Central memory CD4-positive, alpha-beta T cell (primary cell): ENCODE data around the gene ARHGAP31.

Experiments used
- DNase-seq: peaks from one replicate; pipeline ENCODE4 v3.0.0; 2022

ARHGAP31 gene

DNA sequence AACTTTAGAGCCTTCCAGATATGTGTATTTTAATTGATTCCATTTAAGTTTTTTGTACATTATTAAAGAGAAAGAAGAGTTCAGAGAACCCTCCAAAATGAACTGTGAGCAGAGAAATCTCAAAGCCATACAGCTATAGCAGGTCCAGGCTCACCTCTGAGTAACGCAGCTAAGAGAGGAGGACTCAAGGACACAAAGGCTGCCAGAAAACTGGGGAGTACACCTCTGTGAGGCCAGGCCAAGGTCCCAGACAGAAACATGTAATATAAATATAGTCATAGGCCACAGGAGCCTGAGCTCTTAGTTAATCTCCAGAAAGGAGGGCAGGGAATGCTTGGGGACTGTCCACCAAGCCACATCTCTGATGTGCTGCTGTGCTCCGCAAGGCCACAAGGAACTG lies 102.7 kb downstream of the ARHGAP31 start:
- DNase-seq: no peak

DNA sequence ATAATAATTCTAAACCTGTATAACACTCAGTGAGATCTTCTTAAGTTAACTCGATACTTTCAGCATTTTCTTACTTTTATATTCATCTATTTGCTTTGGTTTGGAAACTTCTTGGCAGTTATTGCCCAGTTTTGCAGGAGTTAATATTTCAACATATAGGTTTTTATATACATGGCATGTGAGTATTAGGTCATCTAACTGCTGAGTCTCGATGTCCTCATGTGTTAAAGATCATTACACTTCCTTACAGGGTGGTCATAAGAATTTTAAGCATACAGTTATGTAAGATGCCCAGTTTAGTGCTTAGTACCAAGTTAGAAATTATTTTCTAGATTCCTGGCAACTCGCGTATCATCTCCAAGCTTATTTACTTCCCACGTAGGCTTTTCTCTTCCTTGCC lies 106.3 kb downstream of the ARHGAP31 start:
- no peak for DNase-seq

DNA sequence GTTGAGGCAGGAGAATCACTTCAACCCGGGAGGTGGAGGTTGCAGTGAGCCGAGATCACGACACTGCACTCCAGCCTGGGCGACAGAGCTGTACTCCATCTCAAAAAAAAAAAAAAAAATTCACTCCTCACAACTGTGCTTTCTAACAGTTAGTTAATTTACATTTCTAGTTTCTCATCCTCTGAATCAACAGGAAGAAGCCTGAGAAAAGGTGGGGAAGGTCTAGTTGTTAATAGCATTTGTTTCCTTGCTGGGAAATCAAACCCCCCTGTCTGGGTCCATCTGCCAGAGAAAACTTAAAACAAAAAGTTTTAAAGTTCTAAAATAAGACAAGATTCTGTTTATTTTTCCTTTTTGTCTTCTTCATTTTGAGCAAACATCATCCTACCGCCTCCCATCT lies 106.9 kb downstream of the ARHGAP31 start:
- no peak for DNase-seq

DNA sequence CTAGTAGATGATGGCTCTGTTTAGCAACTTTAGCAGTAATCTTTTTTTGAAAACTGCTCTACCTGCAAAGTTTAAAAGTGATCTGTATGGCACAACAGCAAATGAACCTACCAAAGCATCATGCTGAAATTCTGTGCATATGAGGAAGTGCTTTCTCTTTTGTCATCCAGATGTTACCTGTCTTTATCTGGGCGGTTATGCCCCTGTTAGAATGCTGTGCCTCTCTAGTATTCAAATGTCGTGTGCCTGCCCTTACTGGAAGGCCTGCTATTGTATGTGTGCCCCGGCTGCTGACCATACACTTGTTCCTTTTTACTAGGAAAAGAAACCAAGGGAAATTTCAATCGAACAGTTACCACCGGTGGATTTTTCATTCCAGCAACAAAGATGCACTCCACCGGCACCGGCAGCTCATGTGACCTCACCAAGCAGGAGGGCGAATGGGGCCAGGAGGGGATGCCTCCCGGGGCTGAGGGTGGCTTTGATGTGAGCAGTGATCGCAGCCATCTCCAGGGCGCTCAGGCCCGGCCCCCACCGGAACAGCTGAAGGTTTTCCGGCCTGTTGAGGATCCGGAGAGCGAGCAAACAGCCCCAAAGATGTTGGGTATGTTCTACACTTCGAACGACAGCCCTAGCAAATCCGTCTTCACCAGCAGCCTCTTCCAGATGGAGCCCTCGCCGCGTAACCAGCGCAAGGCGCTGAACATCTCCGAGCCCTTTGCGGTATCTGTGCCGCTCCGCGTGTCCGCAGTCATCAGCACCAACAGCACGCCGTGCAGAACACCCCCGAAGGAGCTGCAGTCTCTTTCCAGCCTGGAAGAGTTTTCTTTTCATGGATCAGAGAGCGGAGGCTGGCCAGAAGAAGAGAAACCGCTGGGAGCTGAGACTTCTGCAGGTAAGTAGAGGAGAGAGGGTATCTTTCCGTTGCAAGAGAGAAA lies 107.6 kb downstream of the ARHGAP31 start:
- DNase-seq: no peak

DNA sequence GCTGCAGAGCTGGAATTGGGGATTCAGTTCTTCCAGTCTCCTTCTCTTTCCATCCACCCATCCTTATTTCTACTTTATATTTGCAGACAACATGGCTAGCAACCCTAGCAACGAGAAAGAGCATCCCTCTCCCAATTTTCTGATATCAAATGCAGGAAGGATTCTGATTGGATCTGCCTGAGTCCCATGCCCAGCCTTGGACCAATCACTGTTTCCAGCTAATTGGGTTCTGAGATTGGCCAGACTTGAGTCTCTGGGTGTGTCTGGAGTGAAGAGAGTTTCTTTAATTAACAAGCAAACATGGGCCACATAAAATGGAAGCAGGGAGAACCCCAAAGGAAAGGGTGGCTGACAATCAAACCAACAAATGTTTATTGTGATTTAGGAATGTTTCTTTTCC lies 108.6 kb downstream of the ARHGAP31 start:
- DNase-seq: no peak

DNA sequence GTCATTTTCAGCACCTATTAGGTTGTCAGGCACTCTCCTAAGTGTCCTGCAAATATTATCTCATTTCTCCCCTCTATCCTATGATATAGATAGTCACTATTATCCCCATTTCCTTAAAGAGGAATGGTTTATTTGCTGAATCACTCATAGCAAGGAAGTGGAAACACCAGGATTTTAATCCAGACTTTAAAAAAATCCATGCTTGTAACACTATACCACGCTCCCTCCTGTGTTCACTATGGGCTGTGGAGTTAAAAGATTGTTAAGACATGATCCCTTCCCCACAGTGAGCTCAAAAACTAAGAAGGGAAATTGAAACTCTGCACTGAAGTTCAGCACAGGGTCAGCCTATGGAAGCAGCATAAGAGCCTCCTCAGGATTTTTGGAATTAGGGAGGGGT lies 109.0 kb downstream of the ARHGAP31 start:
- DNase-seq: no peak

DNA sequence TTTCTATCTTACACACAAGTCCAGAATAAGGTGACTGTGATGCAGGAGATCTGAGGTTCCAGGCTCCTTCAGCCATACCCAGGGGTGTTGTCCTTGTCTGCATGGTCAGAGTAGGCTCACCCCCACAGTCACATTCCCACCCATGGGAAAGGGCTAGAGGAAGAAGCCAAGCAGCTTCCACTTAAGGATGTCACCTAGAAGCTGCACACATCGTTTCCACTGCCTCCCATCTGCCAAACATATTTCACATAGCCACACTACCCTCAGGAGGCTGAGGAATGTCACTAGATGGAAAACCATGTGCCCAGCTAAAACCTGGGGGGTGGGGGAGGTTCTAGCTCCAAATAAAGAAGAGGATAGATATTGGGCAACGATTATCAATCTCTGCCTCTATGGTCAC lies 111.1 kb downstream of the ARHGAP31 start:
- no peak for DNase-seq

DNA sequence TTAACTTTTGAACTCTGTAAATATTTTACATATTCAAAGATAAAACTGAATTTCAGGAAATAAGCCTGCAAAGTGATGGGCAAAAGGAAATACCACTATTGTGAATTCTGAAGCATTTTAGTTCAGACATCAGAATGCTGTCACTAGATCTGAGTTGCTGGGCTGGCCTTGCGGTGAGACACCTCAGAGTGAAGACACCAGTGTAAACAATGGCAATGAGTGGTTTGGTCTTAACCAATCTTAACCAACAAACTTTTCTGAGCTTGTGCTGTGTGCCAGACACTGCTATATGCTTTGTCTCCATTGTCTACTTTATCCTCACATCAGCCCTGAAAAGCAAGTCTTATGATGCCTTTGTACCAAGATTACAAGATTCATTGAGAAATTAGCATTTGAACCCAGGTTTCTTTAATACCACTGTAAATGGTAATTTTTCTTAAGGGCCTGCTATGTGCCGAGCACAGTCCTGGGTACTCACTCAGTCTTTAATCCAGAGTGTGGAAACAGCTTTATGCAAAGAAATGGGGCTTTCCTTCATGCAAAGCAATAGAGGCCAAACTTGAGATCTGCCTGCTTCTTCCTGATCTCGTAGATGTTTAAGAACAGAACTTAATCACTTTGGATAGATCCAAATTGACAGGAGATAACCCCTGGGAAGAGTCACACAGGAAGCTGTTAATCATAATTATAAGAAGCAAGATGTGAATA lies 114.2 kb downstream of the ARHGAP31 start:
- no peak for DNase-seq

DNA sequence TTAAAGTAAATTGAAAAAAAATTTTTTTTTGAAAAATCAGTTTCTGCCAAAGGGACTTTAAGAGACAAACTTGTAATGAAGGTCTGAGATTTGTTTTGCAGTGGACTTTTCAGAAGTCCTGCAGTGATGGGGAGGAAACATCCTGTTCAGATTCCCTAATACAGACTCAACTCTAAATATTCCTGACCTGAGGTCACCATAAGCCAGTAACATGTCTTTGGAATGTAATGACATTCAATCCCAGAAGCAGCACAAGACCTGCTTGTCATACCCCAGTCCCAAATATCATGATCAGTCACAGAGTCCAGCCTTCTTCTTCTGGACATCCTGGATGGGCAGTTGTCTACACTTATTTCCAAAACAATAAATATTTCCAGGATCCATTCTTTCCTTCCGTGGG lies 115.7 kb downstream of the ARHGAP31 start:
- no peak for DNase-seq

DNA sequence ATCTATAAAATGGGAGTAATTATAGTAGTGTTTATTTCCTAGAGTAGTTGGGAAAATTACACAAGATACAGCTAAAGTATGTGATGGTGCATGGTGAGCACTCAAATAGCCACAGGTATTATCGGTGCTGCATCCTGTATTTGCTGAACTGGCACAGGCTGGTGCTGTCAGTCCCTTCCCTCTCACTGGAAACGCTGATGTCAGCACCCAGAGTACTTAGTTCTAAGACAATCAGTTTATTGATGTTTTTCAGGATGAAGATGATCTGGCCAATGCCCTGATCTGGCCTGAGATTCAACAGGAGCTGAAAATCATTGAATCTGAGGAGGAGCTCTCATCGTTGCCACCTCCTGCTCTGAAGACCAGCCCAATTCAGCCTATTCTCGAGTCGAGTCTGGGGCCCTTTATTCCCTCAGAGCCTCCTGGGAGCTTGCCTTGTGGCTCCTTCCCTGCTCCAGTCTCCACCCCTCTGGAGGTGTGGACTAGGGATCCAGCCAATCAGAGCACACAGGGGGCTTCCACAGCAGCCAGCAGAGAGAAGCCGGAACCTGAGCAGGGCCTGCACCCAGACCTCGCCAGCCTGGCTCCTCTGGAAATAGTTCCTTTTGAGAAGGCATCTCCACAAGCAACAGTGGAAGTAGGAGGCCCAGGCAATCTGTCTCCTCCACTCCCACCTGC lies 119.6 kb downstream of the ARHGAP31 start:
- no peak for DNase-seq

DNA sequence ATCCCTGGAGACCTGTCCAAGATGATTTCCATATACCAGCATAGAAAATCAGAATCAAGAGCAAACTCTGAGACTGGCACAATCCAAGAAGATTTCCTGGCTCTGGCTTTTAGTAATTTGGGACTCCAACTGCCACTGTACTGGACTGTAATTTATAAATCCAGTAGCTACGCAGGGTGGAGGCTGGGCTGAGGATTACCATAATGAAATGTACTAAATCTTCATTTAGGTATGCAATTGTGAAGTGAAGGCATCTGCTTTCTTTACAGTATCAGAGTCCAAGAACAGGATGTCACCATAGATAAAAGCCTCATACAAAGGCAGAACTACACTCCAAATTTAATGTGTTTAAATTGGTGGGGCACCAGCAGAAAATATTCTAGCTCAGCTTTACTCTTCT lies 122.7 kb downstream of the ARHGAP31 start:
- no peak for DNase-seq

DNA sequence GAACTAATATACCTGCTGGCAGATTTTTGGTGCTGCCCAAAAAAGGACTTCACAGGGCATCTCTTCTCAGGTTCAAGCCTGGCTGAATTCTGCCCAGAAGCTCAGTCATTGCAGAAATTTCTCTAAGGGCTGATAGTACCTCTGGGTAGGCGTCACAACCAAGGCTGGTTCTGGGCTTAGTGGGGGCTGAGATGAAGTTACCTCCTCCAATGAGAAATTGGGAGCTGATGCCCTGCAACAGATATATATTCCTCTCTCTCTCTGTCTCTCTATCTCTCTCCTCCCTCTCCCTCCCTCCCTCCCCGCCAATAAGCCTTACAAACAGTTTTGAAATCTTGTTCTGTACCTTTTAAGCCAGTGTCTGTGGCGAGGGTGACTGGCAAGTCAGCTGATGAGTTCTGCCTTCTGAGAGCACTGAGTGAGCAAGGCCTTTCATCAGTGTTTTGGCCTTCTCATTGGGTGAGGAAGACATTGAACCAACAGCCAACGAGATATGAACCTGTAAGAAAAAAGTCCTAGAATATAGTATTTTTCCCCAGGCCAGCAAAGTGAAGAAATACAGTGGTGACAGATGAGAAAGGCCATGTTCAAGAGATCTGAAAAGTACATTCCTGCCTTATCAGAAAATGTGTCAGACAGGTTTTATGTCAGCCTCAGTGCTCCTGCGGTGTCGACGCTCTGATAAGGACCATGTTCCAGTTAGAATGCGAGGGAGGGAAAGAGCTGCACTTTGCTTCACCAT lies 123.8 kb downstream of the ARHGAP31 start:
- DNase-seq: no peak

DNA sequence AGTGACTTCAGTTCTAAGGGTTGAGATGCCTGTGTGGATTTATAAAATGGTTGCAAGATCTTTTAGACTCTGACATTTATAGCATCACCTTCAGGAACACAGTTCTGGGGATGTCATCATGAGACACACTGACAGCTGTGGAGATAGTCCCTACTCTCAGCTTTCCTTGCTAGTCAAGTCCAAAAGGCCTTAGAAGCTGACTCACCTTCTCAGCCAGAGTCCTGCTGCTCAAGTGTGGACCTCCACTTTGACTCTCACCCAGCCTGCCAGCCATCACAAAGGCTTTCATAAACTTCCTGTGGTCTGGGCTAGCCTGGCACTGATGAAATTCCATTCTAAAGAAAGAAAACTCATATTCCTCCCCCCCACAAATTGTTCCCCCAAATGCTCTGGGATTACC lies 124.5 kb downstream of the ARHGAP31 start:
- no peak for DNase-seq

DNA sequence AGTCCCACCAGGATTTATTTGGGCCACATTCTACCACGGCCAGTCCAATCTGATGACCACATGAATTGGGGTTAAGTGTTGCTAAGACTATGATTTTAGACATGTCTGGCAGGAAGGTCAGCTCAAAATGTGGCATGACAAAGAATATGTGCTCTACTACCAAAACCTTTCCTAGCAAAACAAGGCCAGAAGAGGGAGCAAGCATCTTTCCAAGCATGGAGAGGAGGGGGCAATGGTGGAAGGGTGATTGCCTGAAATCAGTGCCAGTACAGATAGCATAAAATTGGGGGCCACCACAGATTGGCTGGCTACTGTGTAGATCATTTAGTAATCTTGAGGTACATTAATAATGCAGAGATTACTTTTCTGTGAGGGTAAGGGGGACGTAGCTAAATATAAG lies 126.0 kb downstream of the ARHGAP31 start:
- no peak for DNase-seq

DNA sequence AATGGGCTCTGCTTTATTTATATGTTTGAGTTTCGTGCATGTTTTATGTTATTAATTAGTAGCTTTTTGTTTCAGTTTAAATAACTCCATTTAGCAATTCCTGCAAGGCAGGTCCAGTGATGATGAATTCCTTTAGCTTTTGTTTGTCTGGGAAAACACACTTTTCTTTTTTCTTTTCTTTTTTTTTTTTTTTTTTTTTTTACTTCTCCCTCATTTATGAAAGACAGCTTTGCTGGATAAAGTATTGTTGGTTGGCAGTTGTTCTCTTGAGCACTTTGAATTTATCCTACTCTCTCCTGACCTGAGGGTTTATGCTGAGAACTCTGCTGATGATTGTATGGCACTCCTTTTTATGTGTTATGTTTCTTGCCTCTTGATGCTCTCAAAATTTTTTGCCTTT lies 133.5 kb downstream of the ARHGAP31 start:
- no peak for DNase-seq

DNA sequence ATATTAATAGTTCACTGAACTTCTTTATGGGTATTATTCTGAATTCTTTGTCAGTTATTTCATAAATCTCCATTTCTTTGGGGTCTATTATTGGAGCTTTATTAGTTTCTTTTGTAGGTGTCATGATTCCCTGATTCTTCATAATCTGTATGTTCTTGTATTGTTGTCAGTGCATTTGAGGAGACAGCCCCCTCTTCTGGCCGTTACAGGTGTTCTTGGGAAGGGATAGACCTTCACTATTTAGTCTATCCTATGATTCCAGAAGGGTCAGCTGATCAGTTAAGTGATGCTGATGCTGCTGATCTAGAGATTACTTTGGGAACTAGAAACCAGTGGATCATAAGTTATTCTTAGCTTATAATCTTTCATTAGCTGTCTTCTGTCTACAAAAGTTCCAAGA lies 134.4 kb downstream of the ARHGAP31 start:
- DNase-seq: no peak

DNA sequence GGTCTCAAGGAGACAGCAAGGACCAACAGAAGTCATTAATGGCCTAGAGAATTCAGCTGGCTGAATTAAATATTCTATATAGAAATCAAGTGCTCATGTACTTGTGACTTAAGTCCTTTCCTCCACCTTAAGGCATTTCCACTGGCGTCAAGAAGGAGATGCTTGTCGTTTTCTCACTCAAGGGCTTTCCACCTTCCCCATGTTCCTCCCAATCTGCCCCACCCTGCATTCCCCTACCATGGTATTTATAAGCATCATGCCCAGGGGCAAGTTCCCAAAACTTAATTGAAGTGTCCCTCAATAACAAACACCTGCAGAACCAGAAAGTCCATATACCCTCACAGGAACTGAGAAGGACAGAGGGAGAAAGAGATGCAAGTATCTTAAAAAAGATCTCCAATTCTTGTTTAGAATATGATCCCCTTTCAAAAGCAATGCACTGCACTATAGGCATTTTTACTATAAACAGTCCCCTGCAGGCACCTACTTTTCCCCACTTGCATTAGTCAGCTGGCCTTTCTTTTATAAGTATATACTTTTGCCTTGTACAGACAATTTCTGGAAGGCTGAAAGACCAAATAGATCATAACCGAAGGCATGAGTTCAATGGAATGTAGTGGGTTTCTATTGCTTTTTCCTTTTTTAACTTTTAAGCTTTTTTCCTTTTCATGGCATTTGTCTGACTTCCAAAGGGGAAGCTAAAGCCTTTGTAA lies 139.6 kb downstream of the ARHGAP31 start:
- no peak for DNase-seq

DNA sequence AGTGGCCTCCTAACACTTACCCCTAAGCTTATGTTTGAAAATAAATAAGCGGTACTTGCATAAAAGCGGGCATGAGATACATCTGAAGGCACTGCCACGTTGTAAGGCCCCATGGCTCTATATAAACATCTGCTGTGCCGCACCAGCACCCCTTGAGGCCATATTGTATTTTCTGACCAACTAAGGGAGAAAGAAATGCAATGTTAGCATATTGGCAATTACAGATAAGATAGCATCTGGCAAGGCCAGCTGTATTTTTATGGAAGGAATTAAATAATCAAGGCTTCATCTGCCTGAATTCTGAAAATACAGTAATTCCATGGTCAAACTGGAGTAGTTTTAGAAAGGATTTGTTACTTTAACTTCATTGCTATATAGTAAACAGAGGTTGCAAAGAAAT lies 140.5 kb downstream of the ARHGAP31 start:
- no peak for DNase-seq

DNA sequence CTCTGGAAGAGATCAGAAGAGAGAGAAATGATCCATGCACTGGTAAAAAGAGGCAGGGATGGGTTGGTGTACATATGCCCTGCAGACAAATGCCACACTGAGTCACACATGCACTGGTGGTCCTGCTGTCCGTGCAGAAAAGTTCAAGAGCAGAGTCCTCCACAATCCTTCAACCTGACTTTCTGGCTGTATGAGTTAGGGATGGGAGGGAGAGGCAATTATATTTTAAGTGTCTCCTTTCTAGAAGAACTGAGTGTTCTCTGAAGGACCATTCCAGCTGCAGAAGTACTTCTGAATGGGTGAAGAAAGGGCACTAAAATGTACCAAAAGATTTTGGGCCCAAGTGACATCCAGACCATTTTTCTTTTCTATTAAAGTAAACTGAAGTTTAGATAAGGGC lies 142.8 kb downstream of the ARHGAP31 start:
- DNase-seq: no peak

DNA sequence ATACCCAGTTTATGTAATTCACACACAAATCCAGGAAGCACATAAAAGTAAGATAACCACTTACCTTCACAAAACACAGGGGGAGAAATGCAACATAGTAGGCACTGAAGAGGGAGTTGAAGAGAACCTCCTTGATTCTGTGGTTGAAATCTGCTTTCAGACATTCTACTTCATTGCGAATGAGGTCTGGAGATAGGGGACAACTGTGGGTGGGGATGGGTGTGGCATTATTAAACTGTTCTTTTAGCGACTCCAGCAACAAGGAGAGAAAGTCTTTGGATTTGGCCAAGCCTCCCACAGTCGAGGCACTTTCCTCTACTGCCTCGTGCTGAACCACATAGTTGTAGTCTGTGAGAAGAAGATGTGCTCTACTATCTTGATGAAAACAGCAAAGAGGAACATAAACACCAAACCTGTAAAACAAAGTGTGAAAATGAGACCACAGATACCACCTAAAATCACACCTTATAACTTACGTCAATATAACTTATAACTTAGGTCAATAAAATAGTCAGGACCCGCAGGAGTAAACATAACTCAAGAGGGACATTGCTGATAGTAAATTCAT lies 143.6 kb downstream of the ARHGAP31 start:
- no peak for DNase-seq

DNA sequence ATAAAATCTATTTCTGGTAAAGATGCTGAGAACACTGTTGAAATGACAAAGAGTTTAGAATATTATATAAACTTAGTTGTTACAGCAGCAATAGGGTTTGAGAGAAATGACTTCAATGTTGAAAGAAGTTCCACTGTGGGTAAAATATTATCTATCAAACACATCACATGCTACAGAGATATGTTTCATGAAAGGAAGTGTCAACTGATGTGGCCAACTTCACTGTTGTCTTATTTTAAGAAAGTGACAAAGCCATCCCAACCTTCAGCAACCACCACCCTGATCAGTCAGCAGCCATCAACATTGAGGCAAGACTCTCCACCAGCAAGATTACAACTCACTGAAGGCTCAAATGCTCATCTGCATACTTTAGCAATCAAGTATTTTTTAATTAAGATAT lies 149.0 kb downstream of the ARHGAP31 start:
- DNase-seq: no peak

DNA sequence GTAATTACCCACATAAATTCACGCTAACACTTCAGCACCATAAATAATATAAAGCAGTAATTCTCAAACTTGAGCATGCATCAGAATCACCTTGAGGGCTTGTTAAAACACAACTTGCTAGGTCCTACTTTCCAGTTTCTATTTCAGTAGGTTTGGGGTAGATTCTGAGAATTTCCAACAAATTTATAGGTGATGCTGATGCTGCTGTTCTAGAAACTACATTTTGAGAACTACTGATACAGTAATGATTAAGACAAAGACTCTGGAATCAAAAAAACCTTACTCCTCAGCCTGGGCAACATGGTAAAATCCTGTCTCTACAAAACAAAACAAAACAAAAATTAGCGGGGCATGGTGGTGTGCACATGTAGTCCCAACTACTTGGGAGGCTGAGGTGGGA lies 150.4 kb downstream of the ARHGAP31 start:
- DNase-seq: no peak
